ENCODE results near the gene INPP4A. TPM values are rescaled to one million over a fixed set of nuclear protein-coding genes. Genes with fewer than 3 reads are reported as not detected.
A peak's percentile ranks its signal among the peaks of the same experiment; 100 is the strongest.
"Not testable (repeated sequence)": the region's sequence is repeated elsewhere in the genome, so short reads cannot be mapped to it uniquely, and the experiment has no call there.

INPP4A gene
- total RNA-seq, 2 experiments from 2014 or later: 147 to 159 TPM

DNA sequence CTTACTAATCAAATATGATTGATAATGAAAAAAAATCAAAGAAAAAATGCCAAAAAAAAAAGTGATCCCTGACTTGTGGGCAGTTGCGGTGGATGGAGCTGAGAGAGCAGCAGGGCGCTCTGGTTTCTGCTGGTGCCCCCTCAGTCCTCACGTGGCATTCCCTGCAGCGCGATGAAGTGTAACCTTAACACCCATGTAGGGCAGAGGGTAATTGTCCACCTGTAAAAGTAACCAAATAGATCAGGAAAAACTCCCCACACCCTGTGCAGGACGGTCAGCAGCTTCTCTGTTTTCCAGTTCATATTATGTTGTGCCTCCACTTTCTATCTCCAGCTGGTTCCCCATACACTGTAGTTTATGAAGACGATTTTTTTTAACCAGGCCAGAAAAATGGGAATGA is 138.6 kb downstream of the INPP4A start:
- ATAC-seq (ENCODE audit: low read depth) (no peak), DNase-seq (no peak)
- H3K27me3 Mint-ChIP-seq: no peaks in the 10 kb centered on the region
- H3K27ac Mint-ChIP-seq: no peak overlapping the region
- POLR2A ChIA-PET: no interaction called here
- H3K9me3 Mint-ChIP-seq: no peaks in the 10 kb centered on the region
- peaks cover 7% of the 10 kb centered on the region for H3K4me1 Mint-ChIP-seq
- H3K36me3 Mint-ChIP-seq: peaks cover 27% of the 10 kb centered on the region
- no peak overlapping the region for H3K4me3 Mint-ChIP-seq

DNA sequence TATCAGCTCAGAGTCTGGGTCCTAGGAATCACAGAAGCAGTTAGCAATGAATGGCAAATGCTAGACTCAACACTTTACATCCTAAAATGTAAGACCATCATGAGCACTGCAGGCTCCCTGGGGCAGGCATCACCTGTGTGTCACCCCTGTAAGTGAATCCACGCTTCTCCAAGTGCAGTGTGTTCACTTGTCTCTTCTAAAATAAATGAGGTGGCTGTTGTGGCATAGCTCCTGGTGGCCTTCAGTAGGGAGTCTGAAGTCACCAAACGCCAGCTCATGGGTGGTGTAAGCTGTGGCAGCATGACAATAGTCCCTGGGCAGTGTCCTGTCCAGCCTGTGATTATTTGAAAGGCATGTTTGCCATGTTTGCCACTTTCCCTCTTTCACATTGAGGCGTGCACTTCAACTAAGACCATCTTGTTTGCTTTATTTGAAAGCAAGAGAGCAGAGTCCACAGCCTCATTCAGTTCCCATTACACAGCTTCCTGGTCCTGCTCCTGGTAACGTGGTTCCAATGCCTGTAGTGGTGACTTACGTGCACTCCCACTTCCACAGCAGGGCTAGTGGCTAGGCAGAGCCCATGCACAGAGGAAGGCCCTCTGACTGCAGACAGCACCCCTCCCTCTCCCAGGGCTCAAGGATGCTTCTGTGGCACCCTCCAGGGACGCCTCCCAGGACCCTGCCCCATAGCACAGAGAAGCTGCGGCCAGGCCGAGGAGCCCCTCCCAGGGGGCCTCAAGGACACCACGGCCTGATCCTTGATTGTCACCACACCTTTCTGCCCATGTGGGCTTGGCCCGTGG is 139.4 kb downstream of the INPP4A start:
- Mint-ChIP-seq H3K27ac (no peak overlapping the region), H3K36me3 (peaks cover 27% of the 10 kb centered on the region), H3K4me3 (no peak overlapping the region), H3K27me3 (no peaks in the 10 kb centered on the region), H3K9me3 (no peaks in the 10 kb centered on the region), H3K4me1 (peaks cover 10% of the 10 kb centered on the region)
- POLR2A ChIA-PET: no interaction called here
- DNase-seq: no peak
- no peak for ATAC-seq (ENCODE audit: low read depth)

GRCh38 chr2:98585386-98585785 is 140.7 kb downstream of the INPP4A start:
- ATAC-seq (ENCODE audit: low read depth) (no peak), DNase-seq (no peak)
- Mint-ChIP-seq H3K4me1 (peaks cover 11% of the 10 kb centered on the region), H3K9me3 (no peaks in the 10 kb centered on the region), H3K27me3 (no peaks in the 10 kb centered on the region), H3K27ac (no peak overlapping the region), H3K4me3 (no peak overlapping the region), H3K36me3 (peaks cover 29% of the 10 kb centered on the region)
- POLR2A ChIA-PET: no interaction called here

DNA sequence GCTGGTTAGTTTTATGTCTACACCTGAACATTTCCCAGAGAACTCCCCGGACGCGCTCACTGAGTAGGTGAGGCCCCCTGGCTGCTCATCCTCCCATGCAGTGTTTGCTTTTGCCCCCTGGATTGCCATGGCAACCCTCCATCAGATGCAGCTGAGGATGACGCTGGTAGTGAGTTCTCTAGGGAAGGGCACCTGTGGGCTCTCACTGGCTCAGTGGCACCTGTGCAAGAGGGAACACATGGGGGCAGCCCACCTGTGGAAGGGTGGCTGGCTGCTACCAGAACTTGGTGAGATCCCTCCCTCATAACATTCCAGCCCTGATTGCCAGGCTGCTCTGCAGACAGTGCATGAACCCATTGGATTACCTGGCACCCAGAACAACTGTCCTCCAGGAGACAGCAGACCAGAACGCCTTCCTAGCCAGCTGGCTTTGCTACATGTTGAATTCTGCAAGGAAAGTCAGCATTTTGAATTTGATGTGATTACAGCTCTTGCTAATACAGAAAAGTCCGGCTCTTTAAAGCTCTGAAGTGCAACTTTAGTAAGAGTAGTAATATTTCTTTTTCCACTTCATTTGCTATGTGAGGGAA is 142.0 kb downstream of the INPP4A start:
- ATAC-seq (ENCODE audit: low read depth) (no peak), DNase-seq (no peak)
- peaks cover 35% of the 10 kb centered on the region for H3K36me3 Mint-ChIP-seq
- no peaks in the 10 kb centered on the region for H3K27me3 Mint-ChIP-seq
- H3K27ac Mint-ChIP-seq: no peak overlapping the region
- no peak overlapping the region for H3K4me3 Mint-ChIP-seq
- H3K9me3 Mint-ChIP-seq: no peaks in the 10 kb centered on the region
- peaks cover 13% of the 10 kb centered on the region for H3K4me1 Mint-ChIP-seq
- POLR2A ChIA-PET: no interaction called here

DNA sequence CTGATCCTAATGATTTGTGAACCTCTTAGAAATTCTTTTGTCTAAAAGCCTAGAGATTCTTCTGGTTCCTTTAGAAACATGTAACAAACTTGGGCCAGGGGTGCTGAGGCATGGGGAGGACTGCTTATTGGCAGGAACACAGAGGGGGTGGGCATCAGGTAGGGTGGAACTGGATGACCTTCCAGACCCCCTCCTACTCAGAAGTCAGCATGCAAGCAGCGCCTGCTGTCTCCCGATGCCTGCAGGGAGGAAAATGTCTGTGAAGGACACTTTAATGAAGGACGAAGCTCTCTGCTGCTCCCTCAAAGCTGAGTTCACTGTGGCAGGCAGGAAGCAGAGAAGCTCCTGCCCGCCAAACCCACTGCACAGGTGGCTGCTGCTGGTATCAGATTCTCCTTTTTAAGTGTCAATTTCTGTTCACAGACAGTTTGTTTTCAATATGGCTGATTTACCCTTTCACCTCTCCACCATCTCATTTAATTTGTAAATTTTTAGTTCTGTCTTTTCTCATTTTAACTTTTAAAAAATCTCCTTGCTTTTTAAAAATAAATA is 144.3 kb downstream of the INPP4A start:
- peak overlapping the region; percentile 65 for H3K27ac Mint-ChIP-seq
- peaks cover 50% of the 10 kb centered on the region for H3K36me3 Mint-ChIP-seq
- no peak for ATAC-seq (ENCODE audit: low read depth)

GRCh38 chr2:98589489-98589888 is 144.8 kb downstream of the INPP4A start:
- Mint-ChIP-seq H3K9me3 (peaks cover 8% of the 10 kb centered on the region), H3K4me1 (peaks cover 14% of the 10 kb centered on the region), H3K36me3 (peaks cover 54% of the 10 kb centered on the region), H3K4me3 (no peak overlapping the region), H3K27ac (no peak overlapping the region), H3K27me3 (no peaks in the 10 kb centered on the region)
- ATAC-seq (ENCODE audit: low read depth) (no peak), DNase-seq (no peak)
- POLR2A ChIA-PET: no interaction called here

More for the DNA sequence above, 144.3 kb downstream of the INPP4A start:
- Mint-ChIP-seq H3K9me3 (peaks cover 8% of the 10 kb centered on the region), H3K4me1 (peaks cover 14% of the 10 kb centered on the region), H3K27me3 (no peaks in the 10 kb centered on the region), H3K4me3 (no peak overlapping the region)
- POLR2A ChIA-PET: no interaction called here
- no peak for DNase-seq

DNA sequence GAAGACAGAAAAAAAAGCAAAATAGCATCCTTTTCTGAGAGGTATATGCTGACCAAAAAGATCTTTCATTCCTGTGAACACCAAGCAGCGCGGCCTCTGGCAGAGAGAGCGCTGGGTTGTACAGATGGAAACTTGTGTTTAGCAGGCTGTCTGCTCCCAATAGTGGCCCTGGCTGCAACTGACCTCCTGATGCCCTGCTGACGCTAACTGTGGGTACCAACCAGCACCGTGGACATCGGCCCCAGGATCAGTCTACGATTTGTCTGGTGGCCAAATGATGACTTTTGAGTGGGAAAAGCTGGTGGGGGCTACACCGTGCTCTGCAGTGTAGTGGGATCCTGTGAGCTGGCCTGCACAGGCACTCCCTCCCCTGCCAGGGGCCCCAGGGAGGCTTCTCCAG is 147.9 kb downstream of the INPP4A start:
- H3K27ac Mint-ChIP-seq: no peak overlapping the region
- POLR2A ChIA-PET: no interaction called here

DNA sequence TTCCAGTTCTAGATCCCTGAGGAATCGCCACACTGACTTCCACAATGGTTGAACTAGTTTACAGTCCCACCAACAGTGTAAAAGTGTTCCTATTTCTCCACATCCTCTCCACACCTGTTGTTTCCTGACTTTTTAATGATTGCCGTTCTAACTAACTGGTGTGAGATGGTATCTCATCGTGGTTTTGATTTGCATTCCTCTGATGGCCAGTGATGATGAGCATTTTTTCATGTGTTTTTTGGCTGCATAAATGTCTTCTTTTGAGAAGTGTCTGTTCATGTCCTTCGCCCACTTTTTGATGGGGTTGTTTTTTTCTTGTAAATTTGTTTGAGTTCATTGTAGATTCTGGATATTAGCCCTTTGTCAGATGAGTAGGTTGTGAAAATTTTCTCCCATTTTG is 150.0 kb downstream of the INPP4A start:
- H3K9me3 Mint-ChIP-seq; DNase-seq; ATAC-seq (ENCODE audit: low read depth); H3K27me3 Mint-ChIP-seq; H3K4me3 Mint-ChIP-seq; H3K4me1 Mint-ChIP-seq; H3K27ac Mint-ChIP-seq; POLR2A ChIA-PET: not testable (repeated sequence)
- H3K36me3 Mint-ChIP-seq: peaks cover 60% of the 10 kb centered on the region

More for the DNA sequence above, 147.9 kb downstream of the INPP4A start:
- Mint-ChIP-seq H3K36me3 (peaks cover 60% of the 10 kb centered on the region), H3K4me3 (no peak overlapping the region), H3K4me1 (peaks cover 9% of the 10 kb centered on the region), H3K9me3 (peaks cover 9% of the 10 kb centered on the region), H3K27me3 (no peaks in the 10 kb centered on the region)
- ATAC-seq (ENCODE audit: low read depth): no peak
- DNase-seq: no peak

DNA sequence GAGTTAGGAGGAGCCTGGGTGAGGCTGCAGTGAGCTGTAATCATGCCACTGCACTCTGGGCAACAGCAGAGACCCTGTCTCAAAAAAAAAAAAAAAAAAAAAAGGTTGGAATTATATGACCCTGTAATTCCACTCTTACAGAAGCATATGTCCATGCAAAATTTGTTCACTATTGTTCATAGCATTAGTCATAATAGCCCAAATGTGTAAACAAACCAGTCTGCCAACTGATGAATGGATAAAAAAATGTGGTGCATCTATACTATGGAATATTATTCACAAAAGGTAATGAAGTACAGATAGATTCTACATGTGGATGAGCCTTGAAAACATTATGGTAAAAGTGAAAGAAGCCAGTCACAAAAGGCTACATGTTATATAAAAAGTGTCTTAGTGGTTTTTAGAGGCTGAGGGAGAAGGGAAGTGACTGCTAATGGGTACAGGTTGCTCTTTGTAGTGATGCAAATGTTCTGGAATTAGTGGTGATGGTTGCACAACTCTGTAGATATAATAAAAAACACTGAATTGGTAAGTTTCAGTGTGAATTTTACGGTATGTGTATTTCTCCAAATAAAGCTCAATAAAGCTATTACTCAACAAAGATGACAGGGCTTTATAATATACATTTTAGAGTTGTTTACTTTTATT is 154.2 kb downstream of the INPP4A start:
- no peak for ATAC-seq (ENCODE audit: low read depth)
- Mint-ChIP-seq H3K4me3 (no peak overlapping the region), H3K36me3 (peaks cover 30% of the 10 kb centered on the region), H3K9me3 (peaks cover 2% of the 10 kb centered on the region), H3K27ac (peak overlapping the region; percentile 64), H3K4me1 (peaks cover 8% of the 10 kb centered on the region), H3K27me3 (no peaks in the 10 kb centered on the region)
- POLR2A ChIA-PET: no interaction called here
- DNase-seq: no peak

DNA sequence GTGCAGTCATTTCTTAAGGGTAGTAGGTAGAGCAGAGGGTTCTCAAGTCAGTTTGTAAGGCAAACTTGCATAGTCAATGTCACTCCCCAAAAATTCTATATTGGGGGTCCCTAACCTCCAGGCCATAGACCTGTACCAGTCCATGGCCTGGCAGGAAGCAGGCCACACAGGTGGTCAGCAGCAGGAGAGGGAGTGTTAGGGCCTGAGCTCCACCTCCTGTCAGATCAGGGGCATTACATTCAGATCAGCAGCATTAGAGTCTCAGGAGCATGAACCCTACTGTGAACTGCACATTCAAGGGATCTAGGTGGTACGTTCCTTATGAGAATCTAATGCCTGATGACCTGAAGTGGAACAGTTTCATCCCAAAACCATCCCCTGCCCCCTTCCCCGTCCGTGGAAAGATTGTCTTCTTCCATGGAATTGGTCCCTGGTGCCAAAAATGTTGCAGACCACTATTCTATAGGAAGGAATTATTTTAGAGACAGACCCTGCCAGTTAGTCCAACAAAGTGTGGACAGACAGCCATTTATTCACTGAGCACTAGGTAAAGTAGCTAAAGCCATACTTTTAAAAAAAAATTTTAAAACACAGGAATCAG is 157.0 kb downstream of the INPP4A start:
- Mint-ChIP-seq H3K27ac (no peak overlapping the region), H3K36me3 (peaks cover 21% of the 10 kb centered on the region), H3K4me3 (no peak overlapping the region), H3K9me3 (no peaks in the 10 kb centered on the region), H3K27me3 (no peaks in the 10 kb centered on the region), H3K4me1 (peaks cover 22% of the 10 kb centered on the region)
- DNase-seq (no peak), ATAC-seq (ENCODE audit: low read depth) (peak; percentile 65)
- POLR2A ChIA-PET: no interaction called here

GRCh38 chr2:98604547-98604946 is 159.9 kb downstream of the INPP4A start:
- POLR2A ChIA-PET: interaction anchor here (1.2 kb wide), 1 partner anchor 132 kb away, joined by 3 read pairs; no protein-coding TSS in a partner anchor
- Mint-ChIP-seq H3K4me3 (no peak overlapping the region), H3K27ac (no peak overlapping the region), H3K36me3 (peaks cover 7% of the 10 kb centered on the region), H3K9me3 (no peaks in the 10 kb centered on the region), H3K4me1 (peaks cover 26% of the 10 kb centered on the region), H3K27me3 (no peaks in the 10 kb centered on the region)
- ATAC-seq (ENCODE audit: low read depth) (no peak), DNase-seq (no peak)

GRCh38 chr2:98605076-98605475 is 160.4 kb downstream of the INPP4A start:
- DNase-seq: no peak
- Mint-ChIP-seq H3K4me1 (peaks cover 31% of the 10 kb centered on the region), H3K4me3 (no peak overlapping the region), H3K27ac (peak overlapping the region; percentile 18), H3K9me3 (no peaks in the 10 kb centered on the region), H3K36me3 (peaks cover 7% of the 10 kb centered on the region), H3K27me3 (no peaks in the 10 kb centered on the region)
- no peak for ATAC-seq (ENCODE audit: low read depth)
- POLR2A ChIA-PET: interaction anchor here (1.2 kb wide), 1 partner anchor 132 kb away, joined by 3 read pairs; no protein-coding TSS in a partner anchor

- Mint-ChIP-seq H3K4me3 (no peak overlapping the region), H3K27ac (peak overlapping the region; percentile 12), H3K36me3 (peaks cover 11% of the 10 kb centered on the region), H3K27me3 (no peaks in the 10 kb centered on the region), H3K4me1 (peaks cover 44% of the 10 kb centered on the region), H3K9me3 (no peaks in the 10 kb centered on the region)
- POLR2A ChIA-PET: no interaction called here
- DNase-seq: no peak
- ATAC-seq (ENCODE audit: low read depth): no peak
These were observed 161.8 kb downstream of the INPP4A start for GRCh38 chr2:98606431-98606830.
